ENCODE data around the gene MECP2. TPM values are rescaled to one million over a fixed set of nuclear protein-coding genes. Genes with fewer than 3 reads are reported as not detected.

MECP2 gene
- total RNA-seq, 4 donors from 2014 or later = 30.7 to 34.9 (median 33.6) TPM

DNA sequence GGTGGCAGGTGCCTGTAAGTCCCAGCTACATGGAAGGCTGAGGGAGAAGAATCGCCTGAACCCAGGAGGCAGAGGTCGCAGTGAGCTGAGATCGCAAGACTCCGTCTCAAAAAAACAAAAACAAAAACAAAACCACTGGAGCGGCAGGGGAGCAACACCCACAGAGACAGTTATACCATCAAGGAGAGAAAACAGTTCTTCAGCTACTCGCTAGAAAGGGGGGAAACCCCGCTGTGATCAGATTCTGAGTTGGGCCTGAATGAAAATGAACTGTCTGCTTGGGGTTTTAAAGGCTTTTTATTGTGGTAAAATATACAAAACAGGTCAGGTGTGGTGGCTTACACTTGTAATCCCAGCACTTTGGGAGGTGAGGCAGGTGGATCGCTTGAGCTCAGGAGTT lies 61.0 kb downstream of the MECP2 start:
- TF ChIP-seq POLR2A (IDR thresholded peaks at IDR 0.05) = no peak
- no peak for DNase-seq (ENCODE audit: low spot score in 2 of 2)
- 79 to 96% methylated on average over 8 of the region's 8 CpGs for WGBS, 2 donors
- intact Hi-C loops (cut with DNase I; ENCODE audit: low total_unique reads) = no loop called here
- H3K4me3 ChIP-seq (ENCODE audit: low read depth, poor library complexity, severe bottlenecking) = no peak overlapping the region

DNA sequence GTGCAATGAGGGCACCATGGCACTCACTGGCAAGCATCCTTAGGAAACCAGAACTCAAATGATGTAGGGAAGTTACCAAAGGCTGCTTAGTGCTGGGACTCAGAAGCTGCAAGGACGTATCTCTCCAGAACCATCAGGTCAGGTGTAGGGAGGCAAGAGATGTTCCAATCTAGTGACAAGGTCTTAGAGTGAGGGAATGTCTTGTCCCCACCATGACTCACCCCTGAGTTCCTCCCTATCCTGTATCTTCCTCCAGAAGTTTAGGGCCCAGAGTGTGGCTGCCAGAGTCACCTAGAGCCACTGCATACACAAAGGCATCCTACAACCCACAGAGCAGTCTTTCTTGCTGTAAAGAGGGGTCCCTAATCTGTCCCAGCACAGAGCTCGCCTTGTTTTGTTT lies 63.7 kb downstream of the MECP2 start:
- TF ChIP-seq, protein P1, sequence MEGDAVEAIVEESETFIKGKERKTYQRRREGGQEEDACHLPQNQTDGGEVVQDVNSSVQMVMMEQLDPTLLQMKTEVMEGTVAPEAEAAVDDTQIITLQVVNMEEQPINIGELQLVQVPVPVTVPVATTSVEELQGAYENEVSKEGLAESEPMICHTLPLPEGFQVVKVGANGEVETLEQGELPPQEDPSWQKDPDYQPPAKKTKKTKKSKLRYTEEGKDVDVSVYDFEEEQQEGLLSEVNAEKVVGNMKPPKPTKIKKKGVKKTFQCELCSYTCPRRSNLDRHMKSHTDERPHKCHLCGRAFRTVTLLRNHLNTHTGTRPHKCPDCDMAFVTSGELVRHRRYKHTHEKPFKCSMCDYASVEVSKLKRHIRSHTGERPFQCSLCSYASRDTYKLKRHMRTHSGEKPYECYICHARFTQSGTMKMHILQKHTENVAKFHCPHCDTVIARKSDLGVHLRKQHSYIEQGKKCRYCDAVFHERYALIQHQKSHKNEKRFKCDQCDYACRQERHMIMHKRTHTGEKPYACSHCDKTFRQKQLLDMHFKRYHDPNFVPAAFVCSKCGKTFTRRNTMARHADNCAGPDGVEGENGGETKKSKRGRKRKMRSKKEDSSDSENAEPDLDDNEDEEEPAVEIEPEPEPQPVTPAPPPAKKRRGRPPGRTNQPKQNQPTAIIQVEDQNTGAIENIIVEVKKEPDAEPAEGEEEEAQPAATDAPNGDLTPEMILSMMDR (IDR thresholded peaks at IDR 0.05) = no peak
- no peak for TF ChIP-seq POLR2A (IDR thresholded peaks at IDR 0.05)
- intact Hi-C loops (cut with DNase I; ENCODE audit: low total_unique reads) = no loop called here
- H3K4me3 ChIP-seq (ENCODE audit: low read depth, poor library complexity, severe bottlenecking) = no peak overlapping the region
- DNase-seq (ENCODE audit: low spot score in 2 of 2) = no peak
- WGBS, 2 donors = 80 to 89% methylated on average over 2 of the region's 2 CpGs

DNA sequence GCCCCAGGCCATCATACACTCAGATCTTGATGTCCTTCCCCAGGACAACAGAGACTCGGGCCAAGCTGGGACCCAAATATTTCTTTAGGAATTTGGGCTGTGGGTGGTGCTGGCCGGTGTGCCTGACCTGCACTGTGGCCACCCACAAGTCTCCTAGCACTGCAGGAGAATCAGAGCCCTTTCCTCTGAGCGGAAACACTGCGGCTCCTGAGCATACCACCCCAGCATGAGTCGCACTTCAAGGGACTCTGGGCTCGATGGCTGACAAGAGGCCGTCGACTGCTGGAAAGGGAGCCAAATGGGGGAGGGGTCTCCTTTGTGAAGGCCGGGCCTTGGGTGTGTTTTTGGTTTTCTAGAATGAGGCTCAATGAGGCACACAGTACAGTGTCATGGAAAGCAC lies 64.9 kb downstream of the MECP2 start:
- intact Hi-C loops (cut with DNase I; ENCODE audit: low total_unique reads) = no loop called here
- no peak overlapping the region for H3K4me3 ChIP-seq (ENCODE audit: low read depth, poor library complexity, severe bottlenecking)
- TF ChIP-seq, protein P1 (IDR thresholded peaks at IDR 0.05) = no peak
- TF ChIP-seq POLR2A (IDR thresholded peaks at IDR 0.05) = no peak
- no peak for DNase-seq (ENCODE audit: low spot score in 2 of 2)
- 77 to 80% methylated on average over 8 to 9 of the region's 9 CpGs for WGBS, 2 donors

DNA sequence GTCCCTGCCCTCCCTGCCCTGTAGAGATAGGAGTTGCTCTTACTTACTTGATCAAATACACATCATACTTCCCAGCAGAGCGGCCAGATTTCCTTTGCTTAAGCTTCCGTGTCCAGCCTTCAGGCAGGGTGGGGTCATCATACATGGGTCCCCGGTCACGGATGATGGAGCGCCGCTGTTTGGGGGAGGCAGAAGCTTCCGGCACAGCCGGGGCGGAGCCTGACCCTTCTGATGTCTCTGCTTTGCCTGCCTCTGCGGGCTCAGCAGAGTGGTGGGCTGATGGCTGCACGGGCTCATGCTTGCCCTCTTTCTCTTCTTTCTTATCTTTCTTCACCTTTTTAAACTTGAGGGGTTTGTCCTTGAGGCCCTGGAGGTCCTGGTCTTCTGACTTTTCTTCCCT lies 65.4 kb downstream of the MECP2 start:
- 90 to 91% methylated on average over 5 to 11 of the region's 11 CpGs for WGBS, 2 donors
- no peak for DNase-seq (ENCODE audit: low spot score in 2 of 2)
- no peak overlapping the region for H3K4me3 ChIP-seq (ENCODE audit: low read depth, poor library complexity, severe bottlenecking)
- intact Hi-C loops (cut with DNase I; ENCODE audit: low total_unique reads) = no loop called here
- TF ChIP-seq POLR2A (IDR thresholded peaks at IDR 0.05) = no peak
- TF ChIP-seq, protein P1 (IDR thresholded peaks at IDR 0.05) = no peak

DNA sequence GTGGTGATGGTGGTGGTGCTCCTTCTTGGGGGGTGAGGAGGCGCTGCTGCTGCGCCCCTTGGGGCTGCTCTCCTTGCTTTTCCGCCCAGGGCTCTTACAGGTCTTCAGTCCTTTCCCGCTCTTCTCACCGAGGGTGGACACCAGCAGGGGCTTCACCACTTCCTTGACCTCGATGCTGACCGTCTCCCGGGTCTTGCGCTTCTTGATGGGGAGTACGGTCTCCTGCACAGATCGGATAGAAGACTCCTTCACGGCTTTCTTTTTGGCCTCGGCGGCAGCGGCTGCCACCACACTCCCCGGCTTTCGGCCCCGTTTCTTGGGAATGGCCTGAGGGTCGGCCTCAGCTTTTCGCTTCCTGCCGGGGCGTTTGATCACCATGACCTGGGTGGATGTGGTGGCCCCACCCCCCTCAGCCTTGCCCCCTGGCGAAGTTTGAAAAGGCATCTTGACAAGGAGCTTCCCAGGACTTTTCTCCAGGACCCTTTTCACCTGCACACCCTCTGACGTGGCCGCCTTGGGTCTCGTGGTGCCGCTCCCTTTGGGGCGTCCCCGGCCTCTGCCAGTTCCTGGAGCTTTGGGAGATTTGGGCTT lies 66.7 kb downstream of the MECP2 start:
- no peak overlapping the region for H3K4me3 ChIP-seq (ENCODE audit: low read depth, poor library complexity, severe bottlenecking)
- intact Hi-C loops (cut with DNase I; ENCODE audit: low total_unique reads) = no loop called here
- no peak for DNase-seq (ENCODE audit: low spot score in 2 of 2)
- WGBS, 2 donors = 89 to 94% methylated on average over 26 to 29 of the region's 29 CpGs
- TF ChIP-seq, protein P1 (IDR thresholded peaks at IDR 0.05) = no peak
- TF ChIP-seq POLR2A (IDR thresholded peaks at IDR 0.05) = no peak

DNA sequence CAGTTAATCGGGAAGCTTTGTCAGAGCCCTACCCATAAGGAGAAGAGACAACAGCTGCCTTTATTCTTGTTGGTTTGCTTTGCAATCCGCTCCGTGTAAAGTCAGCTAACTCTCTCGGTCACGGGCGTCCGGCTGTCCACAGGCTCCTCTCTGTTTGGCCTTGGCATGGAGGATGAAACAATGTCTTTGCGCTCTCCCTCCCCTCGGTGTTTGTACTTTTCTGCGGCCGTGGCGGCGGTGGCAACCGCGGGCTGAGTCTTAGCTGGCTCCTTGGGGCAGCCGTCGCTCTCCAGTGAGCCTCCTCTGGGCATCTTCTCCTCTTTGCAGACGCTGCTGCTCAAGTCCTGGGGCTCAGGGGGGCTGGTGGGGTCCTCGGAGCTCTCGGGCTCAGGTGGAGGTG lies 67.3 kb downstream of the MECP2 start:
- WGBS, 2 donors = 90 to 96% methylated on average over 13 to 16 of the region's 20 CpGs
- TF ChIP-seq, protein P1 (IDR thresholded peaks at IDR 0.05) = no peak
- no peak for TF ChIP-seq POLR2A (IDR thresholded peaks at IDR 0.05)
- intact Hi-C loops (cut with DNase I; ENCODE audit: low total_unique reads) = no loop called here
- H3K4me3 ChIP-seq (ENCODE audit: low read depth, poor library complexity, severe bottlenecking) = no peak overlapping the region
- DNase-seq (ENCODE audit: low spot score in 2 of 2) = no peak

All from lower leg skin (tissue), 4 donors.